ENCODE data around the gene NXN. TPM values are rescaled to one million over a fixed set of nuclear protein-coding genes. Genes with fewer than 3 reads are reported as not detected.
A peak's percentile ranks its signal among the peaks of the same experiment; 100 is the strongest.
"Not testable (repeated sequence)": the region's sequence is repeated elsewhere in the genome, so short reads cannot be mapped to it uniquely, and the experiment has no call there.

Gene NXN
- total and polyA plus RNA-seq, 2 donors (not counting 1 experiment from before 2014, with no cell fraction given), result 0.04 to 0.17 TPM

DNA sequence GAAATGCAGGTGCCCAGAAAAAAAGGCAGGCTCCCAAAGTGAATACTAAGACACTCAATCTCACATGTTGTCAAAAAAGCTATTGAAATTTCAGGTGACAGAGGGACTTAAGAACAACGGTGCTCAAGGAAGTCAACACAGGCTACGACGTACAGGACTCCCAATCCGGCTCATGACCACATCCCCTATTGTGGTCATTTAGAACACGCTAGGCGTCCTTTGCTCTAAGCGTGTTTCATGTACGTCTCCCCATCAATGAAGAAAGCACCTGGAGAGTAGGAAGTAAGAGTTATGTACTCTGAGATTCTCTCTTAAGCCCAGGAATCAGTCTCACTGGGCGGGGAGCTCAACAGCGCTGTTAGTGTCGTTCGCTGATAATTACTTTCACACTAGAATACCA is 103.3 kb downstream of the NXN start:
- ChIA-PET POLR2A (no interaction called here), CTCF (interaction anchor here (0.7 kb wide), 1 partner anchor 455 kb away, joined by 3 read pairs; no protein-coding TSS in a partner anchor)
- Histone ChIP-seq H4K20me1 (ENCODE audit: control insufficient read depth, insufficient read depth, low read length, poor library complexity, severe bottlenecking) (no peaks in the 10 kb centered on the region), H3K27me3 (replicated peaks in 1 of 4; ENCODE audit: control extremely low read depth in 1 of 4, control insufficient read depth in 3 of 4, insufficient read depth in 4 of 4, low read length in 3 of 4) (peaks cover 0 to 6% (median 0%) of the 10 kb centered on the region in 4 experiments), H2AFZ (ENCODE audit: insufficient read depth, low read depth, low read length, poor library complexity, severe bottlenecking) (no peak overlapping the region), H3K36me3 (replicated peaks in 1 of 2; ENCODE audit: control extremely low read depth in 1 of 2, control insufficient read depth in 1 of 2, extremely low read depth in 1 of 2, insufficient read depth in 2 of 2, low read length in 1 of 2) (no peaks in the 10 kb centered on the region), H3K4me2 (replicated peaks; ENCODE audit: low read depth, low read length, poor library complexity, severe bottlenecking) (peak overlapping the region; percentile 25), H3K4me1 (ENCODE audit: control insufficient read depth in 2 of 2, insufficient read depth in 2 of 2, low read length in 2 of 2) (no peaks in the 10 kb centered on the region), H3K79me2 (ENCODE audit: control insufficient read depth, insufficient read depth, low read length) (no peaks in the 10 kb centered on the region), H3K9ac (ENCODE audit: low read length) (no peak overlapping the region), H3K27ac (ENCODE audit: low read length in 2 of 2) (no peak overlapping the region), H3K9me3 (ENCODE audit: control extremely low read depth in 1 of 3, control insufficient read depth in 2 of 3, insufficient read depth in 1 of 3, low read length in 2 of 3) (no peaks in the 10 kb centered on the region), H3K4me3 (ENCODE audit: control extremely low read depth in 1 of 5, extremely low read depth in 1 of 5, insufficient read depth in 1 of 5, low read depth in 2 of 5, low read length in 4 of 5) (no peak overlapping the region)
- Mint-ChIP-seq H3K27me3 (peaks cover 31% of the 10 kb centered on the region), H3K4me1 (peaks cover 5% of the 10 kb centered on the region), H3K4me3 (no peak overlapping the region), H3K27ac (no peak overlapping the region), H3K9me3 (ENCODE audit: insufficient read depth) (no peaks in the 10 kb centered on the region)
- TF ChIP-seq EZH2 (IDR thresholded peaks at IDR 0.05; ENCODE audit: borderline replicate concordance, insufficient read depth, low read depth, low read length, poor library complexity, severe bottlenecking), result no peak
- TF ChIP-seq, protein P1, sequence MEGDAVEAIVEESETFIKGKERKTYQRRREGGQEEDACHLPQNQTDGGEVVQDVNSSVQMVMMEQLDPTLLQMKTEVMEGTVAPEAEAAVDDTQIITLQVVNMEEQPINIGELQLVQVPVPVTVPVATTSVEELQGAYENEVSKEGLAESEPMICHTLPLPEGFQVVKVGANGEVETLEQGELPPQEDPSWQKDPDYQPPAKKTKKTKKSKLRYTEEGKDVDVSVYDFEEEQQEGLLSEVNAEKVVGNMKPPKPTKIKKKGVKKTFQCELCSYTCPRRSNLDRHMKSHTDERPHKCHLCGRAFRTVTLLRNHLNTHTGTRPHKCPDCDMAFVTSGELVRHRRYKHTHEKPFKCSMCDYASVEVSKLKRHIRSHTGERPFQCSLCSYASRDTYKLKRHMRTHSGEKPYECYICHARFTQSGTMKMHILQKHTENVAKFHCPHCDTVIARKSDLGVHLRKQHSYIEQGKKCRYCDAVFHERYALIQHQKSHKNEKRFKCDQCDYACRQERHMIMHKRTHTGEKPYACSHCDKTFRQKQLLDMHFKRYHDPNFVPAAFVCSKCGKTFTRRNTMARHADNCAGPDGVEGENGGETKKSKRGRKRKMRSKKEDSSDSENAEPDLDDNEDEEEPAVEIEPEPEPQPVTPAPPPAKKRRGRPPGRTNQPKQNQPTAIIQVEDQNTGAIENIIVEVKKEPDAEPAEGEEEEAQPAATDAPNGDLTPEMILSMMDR (IDR thresholded peaks at IDR 0.05), result no peak
- intact Hi-C loops (cut with micrococcal nuclease), result no loop called here
- ATAC-seq (ENCODE audit: low read depth) (no peak), DNase-seq (no peak)
- 13% methylated on average over 6 of the region's 12 CpGs for WGBS (ENCODE audit: insufficient coverage)

- H3K4me1 Mint-ChIP-seq; H3K36me3 ChIP-seq (replicated peaks in 1 of 2; ENCODE audit: control extremely low read depth in 1 of 2, control insufficient read depth in 1 of 2, extremely low read depth in 1 of 2, insufficient read depth in 2 of 2, low read length in 1 of 2); intact Hi-C loops (cut with micrococcal nuclease); H3K27ac ChIP-seq (ENCODE audit: low read length in 2 of 2); POLR2A ChIA-PET; H3K4me3 ChIP-seq (ENCODE audit: control extremely low read depth in 1 of 5, extremely low read depth in 1 of 5, insufficient read depth in 1 of 5, low read depth in 2 of 5, low read length in 4 of 5); CTCF ChIA-PET; H3K27me3 ChIP-seq (replicated peaks in 1 of 4; ENCODE audit: control extremely low read depth in 1 of 4, control insufficient read depth in 3 of 4, insufficient read depth in 4 of 4, low read length in 3 of 4); H3K27ac Mint-ChIP-seq; H3K9me3 ChIP-seq (ENCODE audit: control extremely low read depth in 1 of 3, control insufficient read depth in 2 of 3, insufficient read depth in 1 of 3, low read length in 2 of 3); H3K9me3 Mint-ChIP-seq (ENCODE audit: insufficient read depth); H2AFZ ChIP-seq (ENCODE audit: insufficient read depth, low read depth, low read length, poor library complexity, severe bottlenecking); H3K4me1 ChIP-seq (ENCODE audit: control insufficient read depth in 2 of 2, insufficient read depth in 2 of 2, low read length in 2 of 2); H3K4me2 ChIP-seq (replicated peaks; ENCODE audit: low read depth, low read length, poor library complexity, severe bottlenecking); DNase-seq; H3K79me2 ChIP-seq (ENCODE audit: control insufficient read depth, insufficient read depth, low read length); H3K4me3 Mint-ChIP-seq; H3K9ac ChIP-seq (ENCODE audit: low read length); H4K20me1 ChIP-seq (ENCODE audit: control insufficient read depth, insufficient read depth, low read length, poor library complexity, severe bottlenecking); ATAC-seq (ENCODE audit: low read depth): not testable (repeated sequence)
- H3K27me3 Mint-ChIP-seq, result peaks cover 25% of the 10 kb centered on the region
- WGBS (ENCODE audit: insufficient coverage), result 86% methylated on average over 1 of the region's 2 CpGs
These were observed 105.0 kb downstream of the NXN start for GRCh38 chr17:874590-874989.

Measured in B cell (primary cell).